ENCODE data around the gene STMP1. TPM values are rescaled to one million over a fixed set of nuclear protein-coding genes. Genes with fewer than 3 reads are reported as not detected.

STMP1 gene
- total and polyA plus RNA-seq, 2 experiments from 2014 or later: 17.7 to 91.1 TPM

DNA sequence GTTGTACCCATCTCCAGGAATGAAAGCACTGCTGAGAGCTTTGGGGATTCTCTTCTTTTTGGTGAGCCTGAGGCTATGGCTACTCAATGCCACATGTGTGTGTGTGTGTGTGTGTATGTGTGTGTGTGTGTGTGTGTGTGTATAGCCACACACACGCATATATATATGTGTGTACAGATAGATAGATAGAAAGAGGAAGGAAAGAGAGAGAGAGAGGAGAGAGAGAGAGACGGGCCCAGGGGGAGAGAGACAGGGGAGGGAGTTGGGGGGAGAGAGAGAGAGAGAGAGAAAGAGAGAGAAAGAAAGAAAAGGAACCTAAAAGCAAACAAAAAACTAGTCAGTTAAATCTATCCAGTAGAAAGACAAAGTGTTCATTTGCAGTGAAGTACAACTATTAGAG lies 57.4 kb downstream of the STMP1 start:
- TF ChIP-seq, protein P1, sequence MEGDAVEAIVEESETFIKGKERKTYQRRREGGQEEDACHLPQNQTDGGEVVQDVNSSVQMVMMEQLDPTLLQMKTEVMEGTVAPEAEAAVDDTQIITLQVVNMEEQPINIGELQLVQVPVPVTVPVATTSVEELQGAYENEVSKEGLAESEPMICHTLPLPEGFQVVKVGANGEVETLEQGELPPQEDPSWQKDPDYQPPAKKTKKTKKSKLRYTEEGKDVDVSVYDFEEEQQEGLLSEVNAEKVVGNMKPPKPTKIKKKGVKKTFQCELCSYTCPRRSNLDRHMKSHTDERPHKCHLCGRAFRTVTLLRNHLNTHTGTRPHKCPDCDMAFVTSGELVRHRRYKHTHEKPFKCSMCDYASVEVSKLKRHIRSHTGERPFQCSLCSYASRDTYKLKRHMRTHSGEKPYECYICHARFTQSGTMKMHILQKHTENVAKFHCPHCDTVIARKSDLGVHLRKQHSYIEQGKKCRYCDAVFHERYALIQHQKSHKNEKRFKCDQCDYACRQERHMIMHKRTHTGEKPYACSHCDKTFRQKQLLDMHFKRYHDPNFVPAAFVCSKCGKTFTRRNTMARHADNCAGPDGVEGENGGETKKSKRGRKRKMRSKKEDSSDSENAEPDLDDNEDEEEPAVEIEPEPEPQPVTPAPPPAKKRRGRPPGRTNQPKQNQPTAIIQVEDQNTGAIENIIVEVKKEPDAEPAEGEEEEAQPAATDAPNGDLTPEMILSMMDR (IDR thresholded peaks at IDR 0.05; ENCODE audit: low read depth, low read length): no peak
- no peak for DNase-seq (ENCODE audit: low read depth in 1 of 2, low spot score in 1 of 2)
- Histone ChIP-seq H3K9me3 (ENCODE audit: low read depth) (no peaks in the 10 kb centered on the region), H3K4me3 (no peak overlapping the region), H3K27me3 (no peaks in the 10 kb centered on the region), H3K27ac (peak overlapping the region; percentile 27), H3K4me1 (ENCODE audit: low read depth) (peaks cover 33% of the 10 kb centered on the region), H3K36me3 (no peaks in the 10 kb centered on the region)

DNA sequence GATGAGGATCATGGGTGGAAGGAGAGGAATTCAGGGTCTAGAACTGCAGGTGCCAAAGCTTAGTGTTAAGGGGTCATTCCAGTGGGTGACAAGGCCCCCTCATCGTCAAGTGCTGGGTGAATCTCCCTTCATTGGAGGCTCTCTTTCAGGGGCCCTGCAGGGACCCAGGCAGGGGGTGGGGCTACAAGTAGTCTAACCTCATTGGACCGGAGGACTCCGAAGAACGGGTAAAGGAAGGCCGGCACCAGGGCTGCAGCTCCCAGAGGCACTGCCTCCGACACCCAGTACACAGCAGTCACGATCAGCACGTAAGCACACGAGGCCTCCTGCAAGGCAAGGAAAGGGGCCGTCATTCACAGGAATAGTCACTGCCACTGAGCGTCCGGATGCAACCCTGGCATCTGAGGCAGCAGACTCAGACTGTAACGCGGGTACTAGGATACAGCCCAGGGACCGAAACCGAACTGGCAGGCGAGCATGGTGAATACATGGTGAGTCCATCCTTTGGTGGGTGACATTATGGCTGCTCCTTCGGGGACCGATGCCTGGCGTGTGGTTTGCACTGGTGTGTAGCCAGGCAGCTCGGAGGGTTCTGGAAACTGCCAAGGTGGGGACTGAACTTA lies 59.0 kb downstream of the STMP1 start:
- Histone ChIP-seq H3K36me3 (no peaks in the 10 kb centered on the region), H3K27me3 (no peaks in the 10 kb centered on the region), H3K9me3 (ENCODE audit: low read depth) (no peaks in the 10 kb centered on the region), H3K27ac (no peak overlapping the region), H3K4me1 (ENCODE audit: low read depth) (peaks cover 33% of the 10 kb centered on the region), H3K4me3 (no peak overlapping the region)
- TF ChIP-seq, protein P1 (IDR thresholded peaks at IDR 0.05; ENCODE audit: low read depth, low read length): no peak
- no peak for DNase-seq (ENCODE audit: low read depth in 1 of 2, low spot score in 1 of 2)

DNA sequence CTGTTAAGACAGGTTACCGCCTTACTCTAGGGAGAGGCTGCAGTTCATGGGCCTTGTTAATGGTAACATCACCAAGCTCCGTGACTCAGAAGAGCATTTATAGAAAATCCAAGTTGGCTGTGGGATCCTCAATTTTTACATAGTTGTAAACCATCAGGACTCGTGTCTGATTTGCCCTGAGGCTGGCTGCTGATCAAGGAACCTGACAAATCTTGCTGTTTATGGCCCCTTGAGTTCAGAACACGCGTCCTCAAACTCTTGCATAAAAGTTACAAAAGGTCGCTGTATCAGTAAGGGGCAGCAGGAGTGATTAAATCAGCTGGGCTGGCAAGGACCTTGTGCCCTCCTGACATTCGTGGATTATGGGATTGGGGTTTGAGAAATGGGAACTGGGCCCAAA lies 61.1 kb downstream of the STMP1 start:
- Histone ChIP-seq H3K9me3 (ENCODE audit: low read depth) (no peaks in the 10 kb centered on the region), H3K36me3 (no peaks in the 10 kb centered on the region), H3K27ac (no peak overlapping the region), H3K4me1 (ENCODE audit: low read depth) (peaks cover 17% of the 10 kb centered on the region), H3K27me3 (no peaks in the 10 kb centered on the region), H3K4me3 (no peak overlapping the region)
- no peak for DNase-seq (ENCODE audit: low read depth in 1 of 2, low spot score in 1 of 2)
- TF ChIP-seq, protein P1 (IDR thresholded peaks at IDR 0.05; ENCODE audit: low read depth, low read length): no peak

Other genes with a start within 250 kb of the STMP1 start
- 11.5 and 14.5 TPM in 2 replicates for gene CNOT4, start 152.4 kb upstream of the STMP1 start, total RNA-seq
- gene CNOT4, start 152.4 kb upstream of the STMP1 start, polyA plus RNA-seq: 23.6 and 26.3 TPM in 2 replicates
- 33.9 and 35.9 TPM in 2 replicates for gene NUP205, start 104.6 kb upstream of the STMP1 start, total RNA-seq
- gene NUP205, start 104.6 kb upstream of the STMP1 start, polyA plus RNA-seq: 21.8 and 22.3 TPM in 2 replicates
- 0.12 and 0.25 TPM in 2 replicates for gene SLC13A4, start 65.7 kb downstream of the STMP1 start, total RNA-seq
- 3.3 and 3.9 TPM in 2 replicates for gene SLC13A4, start 65.7 kb downstream of the STMP1 start, polyA plus RNA-seq
- not detected in 2 replicates for gene FAM180A, start 86.3 kb downstream of the STMP1 start, total RNA-seq
- not detected in 2 replicates for gene FAM180A, start 86.3 kb downstream of the STMP1 start, polyA plus RNA-seq